OCI-LY7 (cell line): ENCODE measurements around the gene CIC.

Experiments
- CTCF ChIP-seq: fragments of 200-600 bp; sonication (generic); conservative IDR thresholded peaks from 2 replicates; pipeline ENCODE4 v1.5.1; 2014; ENCODE audit warnings: mild to moderate bottlenecking, antibody characterized with exemption, low read length, moderate library complexity, mixed read lengths
- EZH2phosphoT487 ChIP-seq: fragments of 200-600 bp; sonication (generic); IDR thresholded peaks from 2 replicates; pipeline ENCODE4 v1.6.1; 2018; ENCODE audit warnings: low read depth, borderline replicate concordance, mild to moderate bottlenecking, mixed run types, antibody characterized with exemption, low read length, moderate library complexity, mixed read lengths

DNA sequence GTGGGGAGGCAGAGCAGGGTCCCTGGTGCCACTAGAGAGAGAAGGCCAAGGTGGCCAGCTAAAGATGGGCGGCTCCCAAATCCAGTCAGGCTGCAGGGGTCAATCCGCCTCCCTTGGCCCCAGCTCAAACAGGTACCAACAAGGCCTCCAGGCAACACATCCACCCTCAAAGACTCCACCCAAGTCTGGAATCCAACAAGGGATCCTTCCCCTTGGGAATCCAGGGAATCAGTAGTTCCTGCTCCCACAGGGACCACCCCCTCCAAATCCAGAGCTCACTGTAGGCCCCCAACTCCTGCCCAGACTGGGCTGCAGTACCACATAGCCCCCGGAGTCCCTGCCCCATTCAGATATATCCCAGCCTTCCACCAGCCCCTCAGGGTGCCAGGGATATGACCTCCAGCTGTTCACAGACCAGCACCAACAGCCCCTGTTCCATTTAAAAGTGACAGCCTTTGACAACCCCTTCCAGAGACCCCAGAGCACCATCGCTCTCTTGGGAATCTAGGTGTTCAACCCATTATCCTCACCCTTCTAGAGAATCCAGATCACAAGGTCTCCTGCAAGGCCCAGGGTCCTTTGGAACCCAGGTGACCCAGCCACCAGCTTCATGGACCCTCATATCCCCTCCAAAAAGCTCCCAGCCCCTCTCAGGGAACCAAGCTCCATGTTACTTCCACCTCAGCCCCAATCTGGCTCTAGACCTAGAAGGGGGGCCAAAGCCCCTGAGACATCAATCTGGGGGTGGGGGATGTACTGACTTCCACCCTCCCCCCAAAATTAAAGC lies 17.3 kb upstream of the CIC start:
- no peak for TF ChIP-seq CTCF
- TF ChIP-seq EZH2phosphoT487: no peak
